Right cardiac atrium (tissue), 5 donors: Measurements from ENCODE around the gene ANXA2. TPM values are rescaled to one million over a fixed set of nuclear protein-coding genes. Genes with fewer than 3 reads are reported as not detected.

Source experiments
- ATAC-seq, 2 donors: fragments of 200-7000 bp; cut with Tn5 transposase; one replicate each; pipeline versions ENCODE4 v1.8.0 to v1.9.1; 2020; ENCODE audit warnings: moderate library complexity in 2 of 2, mild to moderate bottlenecking in 1 of 2
- DNase-seq, 3 donors: peaks; one replicate each; pipeline ENCODE4 v3.0.0-alpha.2; 2020
- H3K27ac ChIP-seq: one replicate; pipeline ENCODE4 v1.5.1; 2013; ENCODE audit warnings: mild to moderate bottlenecking, low read length, control low read depth, moderate library complexity
- H3K27me3 ChIP-seq: one replicate; pipeline ENCODE4 v1.6.1; 2013; ENCODE audit not compliant: control insufficient read depth, insufficient read depth
- H3K4me1 ChIP-seq: one replicate; pipeline ENCODE4 v1.6.1; 2013; ENCODE audit warnings: low read length; ENCODE audit not compliant: control insufficient read depth, insufficient read depth
- H3K4me3 ChIP-seq: one replicate; pipeline ENCODE4 v1.5.1; 2013; ENCODE audit warnings: low read length, control low read depth
- H3K9me3 ChIP-seq: one replicate; pipeline ENCODE4 v1.6.1; 2013; ENCODE audit warnings: low read length; ENCODE audit not compliant: control insufficient read depth
- WGBS: extraction: QIAGEN DNeasy Blood & Tissue Kit; methylation state at CpG from one replicate; pipeline ENCODE4 v1.1.7; 2013; 5-methylcytosine and 5-hydroxymethylcytosine counted together
- intact Hi-C, 4 donors: fragments of 100-400 bp; cut with DNase I; formaldehyde crosslinking; loops; one replicate each; pipeline versions ENCODE4 v1.11.0 to v1.14.0; 2022 to 2023
- polyA plus RNA-seq: library from polyadenylated mRNA; stranded (reverse); fragments of 200-250 nt; gene quantifications from one replicate; pipeline ENCODE4 v1.2.3, GENCODE V29; 2013
- total RNA-seq, 4 donors: library from RNA; stranded (reverse); fragmentation: NEBNext Ultra II Directional; extraction: Animal tissue kit (Norgen Biotek cat#: 25700); gene quantifications; one replicate each; pipeline ENCODE4 v1.2.1, GENCODE V29; 2021
- donor health status: healthy with polysubstance abuse.
- donor health status: DM: no; HTN: yes; CAD: no.
- donor health status: DM: no; HTN: no; CAD: no.
- donor health status: DM: no; HTN: yes; CAD: no; lungs with severe emphysema.
- donor health status: DM: yes; HTN: yes; CAD: no.

The ANXA2 gene
- total and polyA plus RNA-seq, 5 donors, result 126 to 293 (median 240) TPM

- no peak overlapping the region for H3K27ac ChIP-seq
- H3K4me1 ChIP-seq, result no peaks in the 10 kb centered on the region
- H3K4me3 ChIP-seq, result no peak overlapping the region
- H3K27me3 ChIP-seq, result no peaks in the 10 kb centered on the region
- no peak for DNase-seq
- no peak for ATAC-seq
- WGBS, result 76% methylated on average over 2 of the region's 2 CpGs
- no peaks in the 10 kb centered on the region for H3K9me3 ChIP-seq
- intact Hi-C loops, result loop anchor here in 2 of 4 donors (10.0 kb wide), 1 partner anchor 92 kb away; no protein-coding TSS in a partner anchor
These were observed 45.3 kb downstream of the ANXA2 start for GRCh38 chr15:60352525-60352924.

- H3K27me3 ChIP-seq, result no peaks in the 10 kb centered on the region
- WGBS, result 84% methylated on average over 3 of the region's 3 CpGs
- H3K27ac ChIP-seq, result no peak overlapping the region
- no peak for ATAC-seq
- H3K9me3 ChIP-seq, result no peaks in the 10 kb centered on the region
- no peaks in the 10 kb centered on the region for H3K4me1 ChIP-seq
- H3K4me3 ChIP-seq, result no peak overlapping the region
- intact Hi-C loops, result loop anchor here in 2 of 4 donors (10.0 kb wide), 1 partner anchor 94 kb away; no protein-coding TSS in a partner anchor
- DNase-seq, result peak in 1 of 3 donors; percentile 55
These were observed 46.7 kb downstream of the ANXA2 start for GRCh38 chr15:60351066-60351465.

DNA sequence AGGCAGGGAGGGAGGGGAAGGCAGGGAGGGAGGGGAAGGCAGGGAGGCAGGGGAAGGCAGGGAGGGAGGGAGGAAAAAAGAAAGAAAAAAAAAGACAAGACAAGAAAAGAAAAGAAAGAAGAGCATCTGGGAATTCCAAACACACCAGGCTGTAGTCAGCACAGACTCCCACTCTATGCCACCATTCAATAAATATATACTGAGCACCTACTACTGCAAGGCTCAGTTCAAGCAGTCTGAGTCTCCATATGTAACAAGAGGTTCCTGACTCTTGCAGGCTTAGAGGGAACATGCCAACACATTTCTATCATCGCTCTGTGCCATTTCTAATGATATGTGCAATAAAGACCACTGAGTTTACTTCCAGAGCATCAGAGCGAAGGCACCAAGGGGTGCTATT is 47.7 kb downstream of the ANXA2 start:
- intact Hi-C loops, result loop anchor here in 2 of 4 donors (10.0 kb wide), 1 partner anchor 95 kb away; no protein-coding TSS in a partner anchor
- DNase-seq (no peak), ATAC-seq (no peak)
- Histone ChIP-seq H3K9me3 (no peaks in the 10 kb centered on the region), H3K27ac (no peak overlapping the region), H3K4me3 (no peak overlapping the region), H3K27me3 (no peaks in the 10 kb centered on the region), H3K4me1 (no peaks in the 10 kb centered on the region)
- WGBS, result 96% methylated on average over 2 of the region's 2 CpGs

GRCh38 chr15:60349589-60349988 is 48.2 kb downstream of the ANXA2 start:
- no peak overlapping the region for H3K27ac ChIP-seq
- H3K27me3 ChIP-seq, result no peaks in the 10 kb centered on the region
- no peak overlapping the region for H3K4me3 ChIP-seq
- no peaks in the 10 kb centered on the region for H3K9me3 ChIP-seq
- H3K4me1 ChIP-seq, result no peaks in the 10 kb centered on the region
- intact Hi-C loops, result no loop called here
- no peak for DNase-seq
- WGBS, result 94% methylated on average over 2 of the region's 2 CpGs
- ATAC-seq, result no peak

GRCh38 chr15:60347480-60348049 is 50.2 kb downstream of the ANXA2 start:
- 92% methylated on average over 13 of the region's 13 CpGs for WGBS
- no peak overlapping the region for H3K4me3 ChIP-seq
- no peaks in the 10 kb centered on the region for H3K9me3 ChIP-seq
- no peak for DNase-seq
- intact Hi-C loops, result no loop called here
- H3K27me3 ChIP-seq, result no peaks in the 10 kb centered on the region
- H3K27ac ChIP-seq, result no peak overlapping the region
- no peaks in the 10 kb centered on the region for H3K4me1 ChIP-seq
- no peak for ATAC-seq

DNA sequence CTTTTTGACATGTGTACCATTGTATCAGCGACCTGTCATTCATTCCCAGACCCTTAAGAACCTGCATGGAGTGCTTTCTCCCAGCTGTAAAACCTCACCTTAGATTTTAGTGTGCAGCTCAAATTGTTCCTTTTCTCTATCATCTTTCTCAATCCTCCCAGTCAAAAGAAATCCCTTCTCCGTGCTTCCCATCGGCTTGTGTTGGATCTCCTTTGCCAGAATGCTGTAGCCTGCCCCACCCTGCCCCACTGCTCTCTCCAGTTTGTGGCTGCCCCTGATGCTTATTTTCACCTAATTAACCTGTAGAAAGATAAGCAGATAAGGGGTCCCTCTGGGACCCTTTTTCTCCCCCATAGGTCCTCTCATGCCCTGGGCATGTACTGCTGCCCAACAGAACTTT is 51.1 kb downstream of the ANXA2 start:
- 93% methylated on average over 3 of the region's 3 CpGs for WGBS
- DNase-seq, result no peak

DNA sequence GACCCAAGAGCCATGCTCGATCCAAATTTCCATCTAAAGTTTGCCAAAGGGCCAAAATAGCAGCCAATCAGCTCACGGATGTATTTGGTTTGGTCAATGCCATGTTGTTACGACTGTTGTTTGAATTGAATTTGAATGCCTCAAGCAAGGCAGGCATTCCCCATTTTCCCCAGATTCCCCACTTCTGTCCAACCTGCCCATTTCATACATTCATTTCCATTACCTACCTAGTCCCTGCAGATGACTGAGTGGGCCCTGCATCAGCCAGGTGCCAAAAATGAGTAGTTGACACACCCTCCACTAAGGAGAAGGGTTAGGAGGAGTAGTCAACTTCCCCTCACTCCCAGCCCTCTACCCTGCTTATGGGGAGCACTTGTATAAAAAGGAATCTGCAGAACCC is 51.7 kb downstream of the ANXA2 start:
- WGBS, result 87% methylated on average over 3 of the region's 3 CpGs
- no peak for DNase-seq
- Histone ChIP-seq H3K27me3 (no peaks in the 10 kb centered on the region), H3K4me1 (no peaks in the 10 kb centered on the region), H3K27ac (no peak overlapping the region), H3K4me3 (no peak overlapping the region), H3K9me3 (no peaks in the 10 kb centered on the region)
- no peak for ATAC-seq
- intact Hi-C loops, result no loop called here

More for the DNA sequence above, 51.1 kb downstream of the ANXA2 start:
- Histone ChIP-seq H3K4me1 (no peaks in the 10 kb centered on the region), H3K27me3 (no peaks in the 10 kb centered on the region), H3K9me3 (no peaks in the 10 kb centered on the region), H3K27ac (no peak overlapping the region), H3K4me3 (no peak overlapping the region)
- no peak for ATAC-seq
- intact Hi-C loops, result no loop called here

DNA sequence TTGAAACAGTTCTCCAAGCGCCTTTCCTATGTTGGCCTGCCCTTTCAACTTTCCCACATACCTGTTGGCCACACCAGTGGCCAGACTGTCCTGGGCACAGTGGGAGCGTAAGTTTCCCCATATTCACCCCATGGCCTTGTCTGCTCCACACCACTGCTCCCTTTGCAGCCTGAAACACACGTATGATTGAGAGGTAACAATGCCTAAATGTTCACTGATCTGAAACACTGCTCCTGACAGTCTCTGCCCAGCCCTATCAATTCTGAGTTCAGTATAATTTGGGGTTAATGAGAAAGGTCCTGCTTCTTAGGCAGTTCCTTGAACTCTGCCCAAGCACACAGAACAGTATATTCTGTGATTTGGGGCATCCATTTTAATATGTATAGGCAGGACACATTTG is 52.2 kb downstream of the ANXA2 start:
- H3K27me3 ChIP-seq, result no peaks in the 10 kb centered on the region
- no peaks in the 10 kb centered on the region for H3K9me3 ChIP-seq
- 88% methylated on average over 3 of the region's 3 CpGs for WGBS
- DNase-seq (no peak), ATAC-seq (peak in 1 of 2 donors; percentile 13)
- H3K4me3 ChIP-seq, result no peak overlapping the region
- no peaks in the 10 kb centered on the region for H3K4me1 ChIP-seq
- intact Hi-C loops, result no loop called here
- no peak overlapping the region for H3K27ac ChIP-seq

GRCh38 chr15:60344987-60345386 is 52.8 kb downstream of the ANXA2 start:
- no peak for DNase-seq
- Histone ChIP-seq H3K4me3 (no peak overlapping the region), H3K9me3 (no peaks in the 10 kb centered on the region), H3K4me1 (no peaks in the 10 kb centered on the region), H3K27ac (no peak overlapping the region), H3K27me3 (no peaks in the 10 kb centered on the region)
- intact Hi-C loops, result no loop called here
- ATAC-seq, result peak; percentile 9 to 34
- WGBS, result 100% methylated on average over 2 of the region's 2 CpGs

DNA sequence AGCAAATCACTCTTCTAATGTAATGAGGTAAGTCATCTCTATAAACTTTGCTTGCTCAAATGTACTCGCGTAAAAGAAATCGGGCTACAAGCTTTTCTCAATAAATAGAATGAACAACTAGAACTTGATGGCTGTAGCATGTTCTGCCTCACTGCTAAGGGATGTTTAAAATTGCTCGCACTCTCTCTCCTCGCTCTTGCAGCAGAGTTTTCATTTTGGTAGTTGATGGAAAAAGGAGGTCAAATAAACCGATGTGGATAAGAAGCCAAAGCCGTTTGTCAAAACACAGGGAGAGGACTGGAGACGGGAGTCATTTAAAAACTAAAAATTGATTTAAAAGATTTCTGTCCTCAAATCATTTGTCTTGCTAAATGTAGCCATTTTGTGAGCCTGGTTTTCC is 53.3 kb downstream of the ANXA2 start:
- DNase-seq, result no peak
- Histone ChIP-seq H3K4me1 (no peaks in the 10 kb centered on the region), H3K27me3 (no peaks in the 10 kb centered on the region), H3K9me3 (no peaks in the 10 kb centered on the region), H3K27ac (no peak overlapping the region), H3K4me3 (no peak overlapping the region)
- ATAC-seq, result no peak
- 83% methylated on average over 8 of the region's 8 CpGs for WGBS
- intact Hi-C loops, result no loop called here

DNA sequence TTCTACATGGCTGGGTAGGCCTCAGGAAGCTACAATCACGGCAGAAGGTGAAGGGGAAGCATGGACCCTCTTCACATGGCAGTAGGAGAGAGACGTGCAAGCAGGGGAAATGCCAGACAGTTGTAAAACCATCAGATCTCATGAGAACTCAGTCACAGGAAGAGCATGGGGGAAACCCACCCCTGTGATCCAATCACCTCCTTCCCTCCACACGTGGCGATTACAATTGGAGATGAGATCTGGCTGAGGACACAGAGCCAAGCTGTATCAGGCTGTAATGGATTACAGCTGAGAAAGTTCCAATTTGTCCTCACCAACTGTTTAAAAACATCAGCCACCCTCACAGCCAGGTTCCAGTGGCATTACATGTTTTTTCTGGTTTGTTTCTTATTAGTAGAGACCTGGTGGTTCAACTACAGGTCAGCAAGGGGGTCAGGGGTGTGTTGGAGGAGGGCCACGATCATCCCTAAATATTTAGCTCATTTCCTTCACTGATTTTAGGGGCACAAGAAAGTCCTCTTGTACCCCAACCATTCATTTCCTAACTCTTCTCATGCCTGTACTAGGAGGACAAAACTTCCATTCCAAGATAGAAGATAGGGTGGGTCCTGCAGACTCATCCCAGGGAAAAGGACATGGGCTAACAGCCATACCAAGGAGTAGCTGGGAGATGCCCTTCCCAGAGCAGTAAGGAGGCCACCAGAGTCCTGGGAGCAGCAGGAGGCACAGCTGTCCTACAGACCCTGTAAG is 54.4 kb downstream of the ANXA2 start:
- H3K4me3 ChIP-seq, result no peak overlapping the region
- no peaks in the 10 kb centered on the region for H3K27me3 ChIP-seq
- DNase-seq (no peak), ATAC-seq (peak in 1 of 2 donors; percentile 25)
- 64% methylated on average over 5 of the region's 5 CpGs for WGBS
- H3K27ac ChIP-seq, result no peak overlapping the region
- intact Hi-C loops, result no loop called here
- H3K9me3 ChIP-seq, result no peaks in the 10 kb centered on the region
- no peaks in the 10 kb centered on the region for H3K4me1 ChIP-seq
